ENCODE results near the gene FANCB.

DNA sequence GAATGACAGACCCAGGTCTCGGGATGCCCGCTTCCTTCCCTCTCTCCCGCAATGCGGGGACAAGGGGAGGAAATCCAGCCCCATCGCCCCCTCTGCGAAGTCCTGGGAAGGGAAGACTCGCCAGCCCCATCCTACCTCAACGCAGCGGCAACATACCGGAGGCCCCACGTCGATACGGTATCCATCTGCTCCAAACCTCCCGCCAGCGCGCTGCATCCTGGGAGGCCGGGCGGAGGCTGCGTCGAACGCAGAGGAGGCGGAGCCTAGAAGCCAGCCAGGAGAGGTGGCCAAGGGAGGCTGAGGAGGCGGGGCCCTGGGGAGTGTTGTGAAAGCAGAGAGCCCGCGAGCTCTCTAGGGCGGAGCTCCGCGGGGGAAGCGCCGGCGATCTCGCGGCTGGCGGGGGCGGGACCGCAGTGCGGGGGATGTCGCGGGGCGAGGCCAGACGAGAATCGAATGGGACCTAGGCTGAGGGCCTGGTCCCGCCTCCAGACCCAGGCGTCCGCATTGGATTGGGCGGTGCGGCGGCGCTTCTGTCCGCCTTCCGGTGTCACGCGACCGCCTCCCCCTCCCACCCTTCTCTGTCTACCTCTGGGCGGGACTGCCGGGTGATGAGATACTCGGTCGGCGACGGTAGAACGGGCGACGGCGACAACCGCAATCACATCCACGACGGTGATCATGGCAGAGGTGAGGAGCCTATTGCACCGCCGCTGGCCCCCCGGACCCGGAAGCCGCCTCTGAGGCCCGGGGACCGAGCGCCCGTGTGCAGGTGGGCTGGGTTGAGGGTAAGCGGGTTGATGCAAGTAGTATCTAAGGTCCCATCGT is at the start of gene FANCB, which contains the start of gene MOSPD2:
- TF ChIP-seq CTCF (IDR thresholded peaks at IDR 0.05) (no peak), POLR2AphosphoS5 (IDR thresholded peaks at IDR 0.05) (peak in 2 of 3 donors; percentile 24 to 37)
